Measurements from ENCODE around the gene IGFBP3. TPM values are rescaled to one million over a fixed set of nuclear protein-coding genes. Genes with fewer than 3 reads are reported as not detected.

Gene IGFBP3
- total RNA-seq, 1 donor from 2014 or later: 197 TPM

DNA sequence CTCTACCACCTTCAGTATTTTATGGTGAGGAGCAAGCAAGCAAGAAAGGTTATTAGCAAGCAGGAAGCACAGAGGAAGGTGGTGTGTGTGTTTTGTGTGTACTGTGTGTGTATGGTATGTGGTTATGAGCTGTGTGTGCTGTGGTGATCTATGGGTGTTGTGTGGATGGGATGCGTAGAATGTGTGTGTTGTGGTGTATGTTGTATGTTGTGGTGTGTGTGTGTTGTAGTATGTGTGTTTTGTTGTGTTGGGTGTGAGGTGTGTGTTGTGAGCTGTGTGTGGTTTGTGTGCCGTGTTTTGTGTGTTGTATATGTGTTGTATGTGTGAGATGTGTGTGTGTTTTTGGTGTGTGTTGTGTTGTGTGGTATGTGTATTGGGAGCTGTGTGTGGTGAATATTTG is 16.8 kb upstream of the IGFBP3 start:
- Histone ChIP-seq H3K9me3 (no peaks in the 10 kb centered on the region), H3K4me3 (no peak overlapping the region), H3K27ac (no peak overlapping the region), H3K4me1 (no peaks in the 10 kb centered on the region), H3K36me3 (no peaks in the 10 kb centered on the region), H3K27me3 (no peaks in the 10 kb centered on the region)
- DNase-seq (ENCODE audit: extremely low spot score in 2 of 2): no peak
- no peak for TF ChIP-seq POLR2AphosphoS5 (IDR thresholded peaks at IDR 0.05; ENCODE audit: insufficient read depth in 1 of 2, low read depth in 1 of 2)
- TF ChIP-seq, protein P1, sequence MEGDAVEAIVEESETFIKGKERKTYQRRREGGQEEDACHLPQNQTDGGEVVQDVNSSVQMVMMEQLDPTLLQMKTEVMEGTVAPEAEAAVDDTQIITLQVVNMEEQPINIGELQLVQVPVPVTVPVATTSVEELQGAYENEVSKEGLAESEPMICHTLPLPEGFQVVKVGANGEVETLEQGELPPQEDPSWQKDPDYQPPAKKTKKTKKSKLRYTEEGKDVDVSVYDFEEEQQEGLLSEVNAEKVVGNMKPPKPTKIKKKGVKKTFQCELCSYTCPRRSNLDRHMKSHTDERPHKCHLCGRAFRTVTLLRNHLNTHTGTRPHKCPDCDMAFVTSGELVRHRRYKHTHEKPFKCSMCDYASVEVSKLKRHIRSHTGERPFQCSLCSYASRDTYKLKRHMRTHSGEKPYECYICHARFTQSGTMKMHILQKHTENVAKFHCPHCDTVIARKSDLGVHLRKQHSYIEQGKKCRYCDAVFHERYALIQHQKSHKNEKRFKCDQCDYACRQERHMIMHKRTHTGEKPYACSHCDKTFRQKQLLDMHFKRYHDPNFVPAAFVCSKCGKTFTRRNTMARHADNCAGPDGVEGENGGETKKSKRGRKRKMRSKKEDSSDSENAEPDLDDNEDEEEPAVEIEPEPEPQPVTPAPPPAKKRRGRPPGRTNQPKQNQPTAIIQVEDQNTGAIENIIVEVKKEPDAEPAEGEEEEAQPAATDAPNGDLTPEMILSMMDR (IDR thresholded peaks at IDR 0.05): no peak
- TF ChIP-seq POLR2A (IDR thresholded peaks at IDR 0.05): no peak
- intact Hi-C loops (cut with DNase I): no loop called here

- TF ChIP-seq POLR2A (IDR thresholded peaks at IDR 0.05) (no peak), POLR2AphosphoS5 (IDR thresholded peaks at IDR 0.05; ENCODE audit: insufficient read depth in 1 of 2, low read depth in 1 of 2) (no peak)
- TF ChIP-seq, protein P1 (IDR thresholded peaks at IDR 0.05): no peak
- no peaks in the 10 kb centered on the region for H3K27me3 ChIP-seq
- H3K4me1 ChIP-seq: no peaks in the 10 kb centered on the region
- intact Hi-C loops (cut with DNase I): no loop called here
- H3K4me3 ChIP-seq: no peak overlapping the region
- no peaks in the 10 kb centered on the region for H3K9me3 ChIP-seq
- no peak overlapping the region for H3K27ac ChIP-seq
- no peaks in the 10 kb centered on the region for H3K36me3 ChIP-seq
- no peak for DNase-seq (ENCODE audit: extremely low spot score in 2 of 2)
Observed at GRCh38 chr7:45937301-45937700, 16.2 kb upstream of the IGFBP3 start.

DNA sequence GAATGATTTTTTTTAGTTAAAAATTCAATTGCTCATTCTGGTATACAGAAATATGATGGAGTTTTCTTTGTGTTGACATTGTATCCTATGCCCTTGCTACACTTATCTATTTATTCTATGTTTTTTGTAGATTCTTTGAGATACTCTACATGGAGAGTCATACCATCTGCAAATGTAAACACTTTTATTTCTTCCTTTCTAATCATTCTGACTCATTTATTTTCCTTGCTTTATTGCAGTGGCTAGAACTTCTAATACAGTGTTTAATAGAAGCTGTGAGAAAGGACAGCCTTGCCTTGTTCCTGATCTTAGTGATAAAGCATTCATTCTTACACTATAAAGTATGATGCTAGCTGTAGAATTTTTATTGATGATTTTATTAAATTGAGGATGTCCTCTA is 9.9 kb upstream of the IGFBP3 start:
- DNase-seq (ENCODE audit: extremely low spot score in 2 of 2): no peak
- Histone ChIP-seq H3K27me3 (no peaks in the 10 kb centered on the region), H3K9me3 (no peaks in the 10 kb centered on the region), H3K27ac (no peak overlapping the region), H3K36me3 (no peaks in the 10 kb centered on the region), H3K4me1 (no peaks in the 10 kb centered on the region), H3K4me3 (no peak overlapping the region)
- intact Hi-C loops (cut with DNase I): no loop called here
- TF ChIP-seq, protein P1 (IDR thresholded peaks at IDR 0.05): no peak
- TF ChIP-seq POLR2A (IDR thresholded peaks at IDR 0.05) (no peak), POLR2AphosphoS5 (IDR thresholded peaks at IDR 0.05; ENCODE audit: insufficient read depth in 1 of 2, low read depth in 1 of 2) (no peak)

DNA sequence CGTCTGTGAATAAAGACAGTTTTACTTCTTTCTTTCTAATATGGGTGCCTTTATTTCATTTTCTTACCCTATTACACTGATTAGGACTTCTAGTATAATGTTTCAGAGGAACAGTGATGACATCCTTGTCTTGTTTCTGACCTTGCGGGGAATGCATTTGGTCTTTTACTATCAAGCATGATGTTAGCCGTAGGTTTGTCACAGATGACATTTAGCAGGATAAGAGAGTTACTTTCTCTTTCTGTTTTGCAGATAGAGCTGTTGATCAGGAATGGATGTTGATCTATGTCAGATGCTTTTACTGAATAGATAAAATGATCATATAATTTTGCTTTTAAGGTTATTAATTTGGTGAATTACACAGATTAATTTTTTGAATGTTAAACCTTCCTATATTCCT is 6.6 kb upstream of the IGFBP3 start:
- H3K4me3 ChIP-seq: no peak overlapping the region
- no peaks in the 10 kb centered on the region for H3K27me3 ChIP-seq
- H3K36me3 ChIP-seq: no peaks in the 10 kb centered on the region
- H3K27ac ChIP-seq: no peak overlapping the region
- TF ChIP-seq, protein P1 (IDR thresholded peaks at IDR 0.05): no peak
- TF ChIP-seq POLR2AphosphoS5 (IDR thresholded peaks at IDR 0.05; ENCODE audit: insufficient read depth in 1 of 2, low read depth in 1 of 2): no peak
- no peak for TF ChIP-seq POLR2A (IDR thresholded peaks at IDR 0.05)
- intact Hi-C loops (cut with DNase I): no loop called here
- no peak for DNase-seq (ENCODE audit: extremely low spot score in 2 of 2)
- H3K4me1 ChIP-seq: peaks cover 5% of the 10 kb centered on the region
- H3K9me3 ChIP-seq: no peaks in the 10 kb centered on the region

- H3K4me1 ChIP-seq: peaks cover 30% of the 10 kb centered on the region
- intact Hi-C loops (cut with DNase I): loop anchor here (5.0 kb wide), 2 partner anchors 428 to 1163 kb away; no protein-coding TSS in a partner anchor
- no peak overlapping the region for H3K4me3 ChIP-seq
- no peak overlapping the region for H3K27ac ChIP-seq
- no peaks in the 10 kb centered on the region for H3K36me3 ChIP-seq
- H3K27me3 ChIP-seq: no peaks in the 10 kb centered on the region
- no peak for DNase-seq (ENCODE audit: extremely low spot score in 2 of 2)
- no peak for TF ChIP-seq POLR2AphosphoS5 (IDR thresholded peaks at IDR 0.05; ENCODE audit: insufficient read depth in 1 of 2, low read depth in 1 of 2)
- TF ChIP-seq, protein P1 (IDR thresholded peaks at IDR 0.05): no peak
- no peak for TF ChIP-seq POLR2A (IDR thresholded peaks at IDR 0.05)
- H3K9me3 ChIP-seq: no peaks in the 10 kb centered on the region
Observed at GRCh38 chr7:45924283-45924682, 3.2 kb upstream of the IGFBP3 start.

Measured in vagina (tissue), 2 donors.